Stimulated activated CD8-positive, alpha-beta memory T cell treated with anti-CD3 and anti-CD28 coated beads, Interleukin-15, amount 100 ng/mL, for 48 hours (primary cell): ENCODE measurements around the gene CSAD.
A peak's percentile ranks its signal among the peaks of the same experiment; 100 is the strongest.
"Not testable (repeated sequence)": the region's sequence is repeated elsewhere in the genome, so short reads cannot be mapped to it uniquely, and the experiment has no call there.

Experiments used
- DNase-seq, 2 donors: peaks; one replicate each; pipeline ENCODE4 v3.0.0-alpha.2; 2020; ENCODE audit warnings: low read depth in 2 of 2

The CSAD gene

GRCh38 chr12:53217931-53218307, 37.2 kb upstream of the CSAD start:
- DNase-seq: no peak

GRCh38 chr12:53217051-53217930, 36.6 kb upstream of the CSAD start:
- DNase-seq: peak in 1 of 2 donors; percentile 59

GRCh38 chr12:53215497-53215896, 34.8 kb upstream of the CSAD start:
- DNase-seq: no peak

- DNase-seq: no peak
These were observed 34.1 kb upstream of the CSAD start for GRCh38 chr12:53214687-53215455.

GRCh38 chr12:53214221-53214620, 33.5 kb upstream of the CSAD start:
- no peak for DNase-seq

GRCh38 chr12:53213348-53213747, 32.6 kb upstream of the CSAD start:
- peak; percentile 68 to 70 for DNase-seq

- no peak for DNase-seq
These were observed 32.2 kb upstream of the CSAD start for GRCh38 chr12:53212931-53213330.

GRCh38 chr12:53211476-53212381, 31.0 kb upstream of the CSAD start:
- no peak for DNase-seq

GRCh38 chr12:53210843-53211242, 30.1 kb upstream of the CSAD start:
- no peak for DNase-seq

- DNase-seq: no peak
These were observed 28.2 kb upstream of the CSAD start for GRCh38 chr12:53208877-53209463.

- DNase-seq: no peak
These were observed 27.7 kb upstream of the CSAD start for GRCh38 chr12:53208435-53208834.

- DNase-seq: peak; percentile 62 to 72
These were observed 26.3 kb upstream of the CSAD start, which contains the start of gene ITGB7 for GRCh38 chr12:53207042-53207441. ITGB7 (minus strand) TSS chr12:53207251; CDS start chr12:53200443, 6,808 bp downstream.

- DNase-seq: peak; percentile 79 to 81
These were observed 25.2 kb upstream of the CSAD start for GRCh38 chr12:53205747-53206419.

- no peak for DNase-seq
These were observed 23.6 kb upstream of the CSAD start for GRCh38 chr12:53204351-53204750.

GRCh38 chr12:53202316-53202715, 21.6 kb upstream of the CSAD start:
- DNase-seq: not testable (repeated sequence)

- no peak for DNase-seq
These were observed 20.9 kb upstream of the CSAD start for GRCh38 chr12:53201639-53202038.

GRCh38 chr12:53201177-53201541, 20.4 kb upstream of the CSAD start:
- no peak for DNase-seq

GRCh38 chr12:53200458-53201176, 19.9 kb upstream of the CSAD start:
- no peak for DNase-seq

- no peak for DNase-seq
These were observed 19.4 kb upstream of the CSAD start for GRCh38 chr12:53200107-53200457.

GRCh38 chr12:53199700-53200099, 19.0 kb upstream of the CSAD start:
- no peak for DNase-seq
